ENCODE measurements around the gene RBM10. TPM values are rescaled to one million over a fixed set of nuclear protein-coding genes. Genes with fewer than 3 reads are reported as not detected.

RBM10 gene
- total RNA-seq (2021; ENCODE audit: unreplicated experiment): 56.9 TPM
- 67.3 and 69.3 TPM in 2 replicates for polyA plus RNA-seq (2012)
- Bru-seq, nascent RNA: percentile 69 among the genes with signal in this experiment
- percentile 80 among the genes with signal in this experiment for BruChase-seq, experiment 1, labeled RNA remaining after a 6-hour chase
- BruChase-seq, experiment 2, labeled RNA remaining after a 2-hour chase: percentile 71 among the genes with signal in this experiment
- long read RNA-seq, transcript RBM10-203 (24 exons, 3,747 nt): minor isoform, 8 of 117 reads
- long read RNA-seq, transcript RBM10-206 (23 exons, 3,105 nt): major isoform, 10 of 117 reads
- long read RNA-seq, partial matches to known transcripts: 64 of 117 reads
- long read RNA-seq, other reads (novel, unspliced or antisense): 29 of 117 reads

GRCh38 chrX:47144626-47145394 lies at the start of gene RBM10, which contains the start of gene NDUFB11:
RBM10 (plus strand) TSS chrX:47145221; CDS start chrX:47147482, 2,261 bp downstream.
NDUFB11 (minus strand) TSS chrX:47144702; CDS start chrX:47144679, 23 bp downstream.
- H3K9me2 ChIP-seq (ENCODE audit: insufficient read depth): no peaks in the 10 kb centered on the region
- peak within 1 kb of the TSS; percentile 89 for H3K4me2 ChIP-seq (ENCODE audit: low read length)
- ChIA-PET RAD21 (ENCODE audit: low non-redundant PET in 1 of 2, low total read pairs in 2 of 2, uncharacterized antibody in 2 of 2, unreplicated experiment in 2 of 2) (no interaction called here), POLR2A (interaction anchor here (0.6 to 1.5 kb wide), 6 partner anchors 10 to 349 kb away, joined by 3 to 12 read pairs (median 6); no protein-coding TSS in a partner anchor), CTCF (interaction anchor here (1.2 to 1.9 kb wide), 7 partner anchors 9 to 112 kb away, joined by 3 to 14 read pairs (median 4); no protein-coding TSS in a partner anchor)
- H3K9ac ChIP-seq (ENCODE audit: low read length): peak within 1 kb of the TSS; percentile 84
- no peaks in the 10 kb centered on the region; a peak in 1 of 4 replicates for H3K36me3 ChIP-seq (ENCODE audit: control insufficient read depth in 1 of 2, insufficient read depth in 2 of 2, low read length in 2 of 2)
- H3K27ac ChIP-seq (ENCODE audit: low read depth, low read length): peak within 1 kb of the TSS; percentile 79
- peaks cover 0 to 13% of the 10 kb centered on the region in 2 experiments; a peak in 2 of 4 replicates for H3K4me1 ChIP-seq (ENCODE audit: control insufficient read depth in 1 of 2, insufficient read depth in 2 of 2, low read length in 2 of 2)
- intact Hi-C loops (cut with micrococcal nuclease): no loop called here
- BruUV-seq (replicated peaks): no TSS peak
- H3K79me2 ChIP-seq (ENCODE audit: insufficient read depth, low read length): peaks cover 61% of the 10 kb centered on the region
- ATAC-seq (peak; percentile 95), DNase-seq (ENCODE audit: low read depth, low spot score) (peak; percentile 87)
- peak within 1 kb of the TSS; percentile 65 to 77 for H3K4me3 ChIP-seq (replicated peaks in 1 of 2; ENCODE audit: low read depth in 1 of 2, low read length in 2 of 2)
- H2AFZ ChIP-seq (ENCODE audit: low read depth, low read length, poor library complexity, severe bottlenecking): no peak within 1 kb of the TSS
- peak; percentile 91 for TF ChIP-seq TCF7L2 (IDR thresholded peaks at IDR 0.05; ENCODE audit: borderline replicate concordance, extremely low read depth, insufficient read depth, insufficient read length)
- peak; percentile 87 for TF ChIP-seq YY1 (IDR thresholded peaks at IDR 0.05; ENCODE audit: extremely low read depth, insufficient replicate concordance, low read depth, low read length)
- TF ChIP-seq ATF3 (IDR thresholded peaks at IDR 0.05): no peak
- peak; percentile 67 for TF ChIP-seq POLR2AphosphoS5 (IDR thresholded peaks at IDR 0.05; ENCODE audit: low read depth, low read length)
- peak in 2 of 3 experiments; percentile 51 to 54; a peak in 4 of 6 replicates for TF ChIP-seq CTCF (IDR thresholded peaks at IDR 0.05 in 2 of 3, conservative IDR thresholded peaks at IDR 0.05 in 1 of 3; ENCODE audit: borderline replicate concordance in 1 of 3, insufficient read depth in 1 of 3, low read depth in 2 of 3, low read length in 2 of 3)
- no peaks in the 10 kb centered on the region for H4K20me1 ChIP-seq (ENCODE audit: insufficient read depth)
- H3K9me3 ChIP-seq (ENCODE audit: control insufficient read depth in 1 of 2, insufficient read depth in 1 of 2, low read depth in 1 of 2, low read length in 2 of 2): no peaks in the 10 kb centered on the region
- H3K27me3 ChIP-seq (ENCODE audit: insufficient read depth, low read length): no peaks in the 10 kb centered on the region
